ENCODE measurements around the gene SEMA3A.
"Not testable (repeated sequence)": the region's sequence is repeated elsewhere in the genome, so short reads cannot be mapped to it uniquely, and the experiment has no call there.

Gene SEMA3A

DNA sequence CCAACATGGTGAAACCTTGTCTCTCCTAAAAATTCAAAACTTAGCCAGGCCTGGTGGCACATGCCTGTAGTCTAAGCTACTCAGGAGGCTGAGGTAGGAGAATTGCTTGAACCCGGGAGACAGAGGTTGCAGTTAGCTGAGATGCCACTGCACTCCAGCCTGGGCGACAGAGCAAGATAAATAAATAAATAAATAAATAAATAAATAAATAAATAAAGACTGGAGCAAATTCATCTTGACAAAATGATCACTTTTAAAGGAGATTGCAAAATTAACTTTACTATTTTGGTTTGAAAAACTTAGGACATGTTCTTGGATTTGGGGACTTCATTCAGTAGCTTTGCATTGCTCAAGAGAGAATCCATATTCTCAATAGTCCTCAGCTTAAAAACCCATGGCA is 137.0 kb downstream of the SEMA3A start:
- no peak for DNase-seq

DNA sequence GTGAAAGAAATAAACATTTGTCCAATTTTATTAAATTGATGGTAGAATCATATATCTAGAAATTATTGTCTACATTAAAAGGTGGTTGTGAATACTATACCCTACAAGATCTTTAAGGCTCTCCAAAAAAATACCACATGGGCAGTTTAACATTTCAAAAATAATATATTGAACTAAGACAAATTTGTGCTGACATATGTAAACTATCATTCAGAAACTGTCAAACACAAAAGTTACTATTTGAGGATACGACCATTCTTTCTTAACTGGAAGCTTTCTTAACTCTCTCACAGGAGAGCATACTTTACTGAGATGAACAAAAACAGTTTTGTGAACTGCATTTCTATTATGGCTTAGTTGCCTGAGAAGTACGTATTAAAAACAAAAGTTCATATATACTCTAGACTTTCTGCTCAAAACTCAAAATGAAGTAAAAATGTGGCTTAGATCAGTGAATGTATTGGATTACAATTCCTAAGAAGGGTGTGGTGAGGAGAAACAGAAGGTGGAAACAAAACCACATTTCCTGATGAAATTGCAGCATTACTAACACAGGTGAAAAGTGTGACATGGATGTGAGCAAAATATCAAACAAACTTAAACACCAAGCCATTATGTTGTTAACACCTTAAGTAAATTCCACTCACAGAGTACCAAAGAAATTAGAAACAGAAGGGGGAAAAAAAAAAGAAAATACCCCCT is 138.5 kb downstream of the SEMA3A start:
- DNase-seq = no peak

- not testable (repeated sequence) for DNase-seq
These were observed 139.4 kb downstream of the SEMA3A start for GRCh38 chr7:84055199-84055598.

- no peak for DNase-seq
These were observed 145.3 kb downstream of the SEMA3A start for GRCh38 chr7:84049071-84049836.

GRCh38 chr7:84047085-84047484 is 147.5 kb downstream of the SEMA3A start:
- DNase-seq = no peak

- no peak for DNase-seq
These were observed 149.8 kb downstream of the SEMA3A start for GRCh38 chr7:84044834-84045233.

DNA sequence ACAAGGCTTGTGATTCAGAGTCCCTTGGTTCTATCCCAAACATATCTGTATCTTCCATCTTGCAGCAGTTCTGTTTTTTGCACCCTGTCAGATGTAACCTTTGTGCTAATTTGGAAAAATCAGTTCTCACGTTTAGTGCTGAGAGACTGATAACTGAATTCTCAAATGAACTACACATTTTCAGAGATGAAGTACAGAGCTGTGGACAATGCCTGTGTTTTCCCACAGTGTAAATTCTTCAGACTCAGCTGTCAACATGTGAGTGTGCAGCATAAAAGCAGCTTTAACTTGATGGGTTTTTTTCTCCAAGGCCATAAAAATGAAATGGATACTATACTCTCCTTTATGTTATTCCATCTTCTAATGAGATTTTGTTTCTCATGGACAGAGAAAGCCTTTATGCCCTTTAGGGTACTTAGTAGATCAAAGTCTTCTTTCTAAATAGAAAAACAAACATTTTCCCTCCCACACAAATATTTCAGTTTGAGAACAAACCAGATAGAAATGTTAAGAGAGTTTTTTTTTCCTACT is 150.9 kb downstream of the SEMA3A start:
- no peak for DNase-seq

GRCh38 chr7:84042110-84042539 is 152.5 kb downstream of the SEMA3A start:
- no peak for DNase-seq

DNA sequence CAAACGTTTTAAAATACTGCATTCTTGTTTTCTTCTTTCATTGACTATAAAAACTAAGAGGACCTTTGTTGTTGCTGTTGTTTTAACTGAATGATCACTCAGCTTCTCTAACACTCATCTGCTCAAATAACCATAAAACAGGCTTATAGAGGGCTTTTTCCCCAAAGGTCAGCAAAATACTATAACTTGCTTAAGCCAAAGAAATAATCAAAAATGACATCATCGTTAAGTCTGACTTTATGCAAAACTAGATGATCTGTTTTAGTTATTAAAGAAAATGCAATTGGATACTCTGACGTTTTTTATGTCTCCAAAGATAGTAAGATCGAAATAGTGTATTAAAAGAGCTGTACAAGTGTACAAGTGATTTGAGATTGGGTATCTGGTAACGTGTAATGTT is 152.9 kb downstream of the SEMA3A start:
- no peak for DNase-seq

- peak; percentile 98 for DNase-seq
These were observed 154.2 kb downstream of the SEMA3A start for GRCh38 chr7:84040355-84040754.

GRCh38 chr7:84039432-84039831 is 155.2 kb downstream of the SEMA3A start:
- no peak for DNase-seq

DNA sequence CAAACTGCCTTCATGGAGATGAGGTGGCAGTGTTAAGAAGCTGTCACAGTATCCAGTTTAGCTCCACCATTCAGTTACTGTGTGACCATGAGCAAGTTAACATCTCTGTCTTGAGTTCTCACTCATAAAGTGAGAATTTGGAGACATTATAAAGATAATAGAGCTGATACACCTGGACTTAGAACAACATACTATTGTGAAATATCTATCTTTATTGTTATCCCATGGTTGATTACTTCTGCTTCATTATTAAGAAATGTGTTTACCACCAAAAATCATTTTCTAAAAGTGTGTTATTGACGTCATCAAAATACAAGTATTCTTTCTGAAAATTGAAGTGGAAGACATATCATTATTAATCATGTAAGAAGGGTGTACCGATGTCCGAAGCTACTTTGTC is 166.9 kb downstream of the SEMA3A start:
- no peak for DNase-seq

- no peak for DNase-seq
These were observed 169.2 kb downstream of the SEMA3A start for GRCh38 chr7:84025332-84025927.

DNA sequence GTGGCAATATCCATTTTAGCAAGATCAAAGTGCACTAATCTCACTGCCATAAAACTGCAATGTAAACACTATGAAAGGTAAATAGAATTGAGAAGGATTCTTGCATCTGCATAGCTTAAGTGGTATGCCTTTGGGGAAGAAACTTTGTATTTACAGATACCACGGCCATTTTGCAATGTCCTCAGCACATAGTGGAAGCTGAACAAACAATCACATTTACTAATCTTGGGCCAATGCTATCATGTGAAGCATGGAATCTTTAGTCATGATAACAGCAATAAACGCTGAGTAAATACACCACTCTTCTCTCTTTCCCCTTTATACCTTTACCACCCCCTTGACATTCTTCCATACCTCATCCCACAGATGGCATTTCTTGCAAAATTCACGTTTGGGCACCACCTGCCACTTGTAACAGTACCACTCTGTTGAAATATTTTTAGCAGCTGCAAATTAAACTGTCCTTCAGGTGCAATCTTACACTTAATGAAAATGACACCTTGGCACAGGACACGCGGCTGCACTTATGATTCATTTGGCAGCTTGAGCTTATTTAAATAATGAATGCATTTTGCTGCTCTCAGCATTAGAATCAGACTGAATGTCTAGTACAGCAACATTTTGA is 171.8 kb downstream of the SEMA3A start:
- DNase-seq = peak; percentile 32

- no peak for DNase-seq
These were observed 172.6 kb downstream of the SEMA3A start for GRCh38 chr7:84022009-84022408.

- no peak for DNase-seq
These were observed 173.2 kb downstream of the SEMA3A start for GRCh38 chr7:84021292-84021908.

- no peak for DNase-seq
These were observed 176.9 kb downstream of the SEMA3A start for GRCh38 chr7:84017651-84018050.

GRCh38 chr7:84013616-84014240 is 180.9 kb downstream of the SEMA3A start:
- DNase-seq = no peak

DNA sequence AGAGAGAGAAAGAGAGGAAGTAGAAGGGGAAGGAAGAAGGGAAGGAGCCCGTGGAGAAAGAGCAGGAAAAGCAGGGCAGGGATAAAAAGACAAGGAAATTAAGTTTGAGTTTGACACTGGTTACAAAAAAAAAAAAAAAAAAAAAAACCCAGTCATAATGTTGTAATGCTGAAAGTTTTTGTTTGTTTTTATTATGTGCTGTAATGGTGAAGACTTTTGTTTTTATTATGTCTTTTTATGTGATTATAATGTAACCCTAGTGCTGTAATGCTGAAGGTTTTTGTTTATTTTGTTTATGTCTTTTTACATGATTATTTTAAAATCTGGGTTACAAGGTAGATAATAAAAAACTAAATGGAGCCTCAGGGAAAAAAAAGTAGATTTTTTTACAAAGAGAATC is 184.8 kb downstream of the SEMA3A start:
- no peak for DNase-seq

- DNase-seq = no peak
These were observed 185.5 kb downstream of the SEMA3A start for GRCh38 chr7:84009051-84009450.

DNA sequence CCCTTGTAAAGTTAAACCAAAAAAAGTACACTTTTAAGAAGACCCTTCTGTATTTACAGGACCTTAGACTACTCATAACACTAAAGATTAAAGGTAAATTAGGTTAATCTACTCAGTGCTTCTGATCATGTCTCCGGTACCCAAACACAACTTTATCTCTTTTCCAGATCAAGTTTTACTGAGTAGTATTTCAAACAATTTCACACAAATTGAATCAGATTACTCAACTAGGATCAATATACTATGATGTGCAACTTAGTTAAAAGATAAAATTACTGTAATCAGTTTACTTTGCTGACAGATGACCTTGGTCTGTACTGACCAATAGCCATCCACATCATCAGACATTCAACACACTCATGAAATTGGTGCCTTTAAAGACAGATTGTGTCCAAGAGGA is 191.4 kb downstream of the SEMA3A start:
- DNase-seq = no peak

GRCh38 chr7:84002348-84002747 is 192.2 kb downstream of the SEMA3A start:
- no peak for DNase-seq

Data from NCI-H748 treated with DMSO at 0.1 percent for 48 hours (cell line).